Measurements from ENCODE around the gene KCNQ1OT1. TPM values are rescaled to one million over a fixed set of nuclear protein-coding genes. Genes with fewer than 3 reads are reported as not detected.

Gene KCNQ1OT1
- total RNA-seq, 1 experiment from 2014 or later: 2.7 TPM

DNA sequence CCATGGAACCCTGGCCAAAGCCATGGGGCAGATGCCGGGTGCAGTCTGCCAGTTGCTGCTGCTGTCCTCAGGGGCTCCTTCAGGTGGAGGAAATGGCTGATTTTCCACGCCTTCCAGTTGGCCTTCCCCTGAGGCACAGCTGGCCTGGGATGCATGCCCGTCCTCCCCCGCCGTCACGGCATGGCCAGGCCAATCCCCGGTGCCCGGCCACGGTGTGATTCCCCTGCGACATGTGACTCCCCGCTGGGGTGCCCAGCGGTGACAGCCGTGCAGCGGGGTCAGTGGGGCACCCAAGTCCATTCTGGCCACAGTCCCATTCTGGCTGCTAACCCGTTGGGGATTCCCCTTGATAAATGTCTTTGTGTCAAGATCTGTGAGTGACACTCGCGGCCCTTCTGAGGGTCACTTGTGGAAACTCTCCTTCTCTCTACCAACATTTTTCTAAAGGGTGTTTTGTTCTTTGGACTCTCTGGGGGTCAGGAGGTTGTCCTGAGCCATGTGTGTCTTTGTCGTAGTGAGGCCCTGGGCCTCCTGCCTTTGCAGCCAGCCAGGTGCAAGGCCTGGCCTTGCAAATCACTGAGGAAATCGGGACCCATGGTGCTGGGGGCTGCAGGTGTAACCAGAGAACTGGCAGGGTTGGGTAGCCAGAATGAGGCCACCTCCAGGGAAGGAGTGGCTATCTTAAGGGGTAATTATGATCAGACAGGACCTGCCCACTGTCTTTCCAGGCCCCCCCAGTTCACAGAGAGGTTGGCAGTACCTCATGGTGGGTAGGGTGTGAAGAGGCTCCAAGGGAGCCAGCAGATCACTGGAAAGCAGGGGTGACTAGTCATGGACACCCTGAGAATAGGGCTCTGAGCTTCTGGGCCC is 37.1 kb downstream of the KCNQ1OT1 start:
- no peak overlapping the region for H3K4me2 ChIP-seq (ENCODE audit: low read depth, low read length, poor library complexity, severe bottlenecking)
- no peak for DNase-seq
- H3K27me3 ChIP-seq (ENCODE audit: low read length): no peaks in the 10 kb centered on the region
- H3K79me2 ChIP-seq (ENCODE audit: low read length): no peaks in the 10 kb centered on the region
- H3K9ac ChIP-seq (ENCODE audit: low read length): no peak overlapping the region
- H3K36me3 ChIP-seq (ENCODE audit: insufficient read depth, low read length): no peaks in the 10 kb centered on the region; the same call in 1 of the 2 replicates
- no peak overlapping the region for H3K27ac ChIP-seq (ENCODE audit: low read length)
- H3K9me2 ChIP-seq (replicated peaks; ENCODE audit: insufficient read depth, low read length): no peaks in the 10 kb centered on the region
- no peaks in the 10 kb centered on the region for H3K4me1 ChIP-seq (ENCODE audit: low read length)
- H3K9me3 ChIP-seq (ENCODE audit: low read length): peaks cover 16% of the 10 kb centered on the region
- H2AFZ ChIP-seq (ENCODE audit: low read length): no peak overlapping the region
- H3K4me3 ChIP-seq (ENCODE audit: low read length): no peak overlapping the region
- no peaks in the 10 kb centered on the region for H4K20me1 ChIP-seq (ENCODE audit: insufficient read depth, low read depth, low read length)

DNA sequence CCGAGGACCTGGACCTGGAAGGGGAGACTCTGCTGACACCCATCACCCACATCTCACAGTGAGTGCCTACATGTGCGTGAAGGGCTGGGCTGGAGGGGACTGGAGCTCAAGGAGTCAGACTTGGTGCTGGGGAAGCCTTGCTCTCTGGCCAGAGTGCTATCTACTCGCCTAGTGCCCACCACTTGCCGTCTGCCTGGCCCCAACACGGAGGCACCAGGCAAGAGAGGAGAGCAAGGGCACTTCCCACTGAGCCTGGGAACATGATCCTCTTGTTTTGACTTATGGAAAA is 37.8 kb downstream of the KCNQ1OT1 start:
- Histone ChIP-seq H3K4me2 (ENCODE audit: low read depth, low read length, poor library complexity, severe bottlenecking) (no peak overlapping the region), H3K27ac (ENCODE audit: low read length) (no peak overlapping the region), H2AFZ (ENCODE audit: low read length) (no peak overlapping the region), H3K79me2 (ENCODE audit: low read length) (no peaks in the 10 kb centered on the region), H3K4me1 (ENCODE audit: low read length) (no peaks in the 10 kb centered on the region), H3K4me3 (ENCODE audit: low read length) (no peak overlapping the region), H4K20me1 (ENCODE audit: insufficient read depth, low read depth, low read length) (no peaks in the 10 kb centered on the region), H3K9me2 (replicated peaks; ENCODE audit: insufficient read depth, low read length) (no peaks in the 10 kb centered on the region), H3K9me3 (ENCODE audit: low read length) (peaks cover 16% of the 10 kb centered on the region), H3K36me3 (ENCODE audit: insufficient read depth, low read length) (no peaks in the 10 kb centered on the region; the same call in 1 of the 2 replicates), H3K9ac (ENCODE audit: low read length) (no peak overlapping the region), H3K27me3 (ENCODE audit: low read length) (no peaks in the 10 kb centered on the region)
- DNase-seq: no peak

DNA sequence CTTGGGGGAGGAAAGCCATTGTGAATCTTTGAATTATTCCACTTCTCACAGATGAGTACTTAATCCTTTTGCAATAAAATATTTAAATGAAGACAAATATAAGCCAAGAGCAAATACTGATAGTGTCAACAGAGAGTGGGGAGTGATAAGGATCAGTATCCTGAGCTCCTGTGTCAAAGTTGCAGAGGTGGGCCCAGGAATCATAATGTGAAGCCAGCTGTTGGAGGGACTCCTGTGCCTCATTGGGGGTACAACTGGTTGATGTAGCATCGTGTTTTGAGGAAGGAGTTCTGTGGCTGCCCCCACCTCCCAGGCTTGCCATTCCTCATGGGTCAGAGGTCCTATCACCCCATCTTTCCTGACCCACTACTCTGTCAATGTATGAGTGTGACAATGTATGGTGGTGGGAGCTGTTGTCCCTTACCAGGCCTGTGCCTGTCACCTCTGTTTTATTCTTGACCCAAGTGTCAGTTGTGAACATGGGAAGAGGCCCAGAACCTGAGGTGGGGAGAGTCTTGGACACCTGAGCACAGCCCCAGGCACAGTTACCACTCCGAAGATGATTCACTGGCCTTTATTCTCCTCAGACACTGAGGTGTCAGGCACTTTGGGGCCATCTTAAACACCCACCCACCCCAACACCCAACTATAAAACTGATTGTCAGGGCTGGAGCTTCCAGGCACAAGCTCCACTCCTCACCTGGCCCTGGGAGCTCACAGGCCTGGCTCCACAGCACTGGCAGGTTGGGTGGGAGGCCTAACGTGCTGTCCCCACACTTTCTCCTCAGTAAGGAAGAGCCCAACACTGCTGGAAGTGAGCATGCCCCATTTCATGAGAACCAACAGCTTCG is 38.4 kb downstream of the KCNQ1OT1 start:
- Histone ChIP-seq H2AFZ (ENCODE audit: low read length) (no peak overlapping the region), H3K4me3 (ENCODE audit: low read length) (no peak overlapping the region), H3K4me2 (ENCODE audit: low read depth, low read length, poor library complexity, severe bottlenecking) (no peak overlapping the region), H4K20me1 (ENCODE audit: insufficient read depth, low read depth, low read length) (no peaks in the 10 kb centered on the region), H3K9me3 (ENCODE audit: low read length) (peaks cover 16% of the 10 kb centered on the region), H3K9me2 (replicated peaks; ENCODE audit: insufficient read depth, low read length) (no peaks in the 10 kb centered on the region), H3K27ac (ENCODE audit: low read length) (no peak overlapping the region), H3K27me3 (ENCODE audit: low read length) (no peaks in the 10 kb centered on the region), H3K36me3 (ENCODE audit: insufficient read depth, low read length) (no peaks in the 10 kb centered on the region; the same call in 1 of the 2 replicates), H3K4me1 (ENCODE audit: low read length) (no peaks in the 10 kb centered on the region), H3K79me2 (ENCODE audit: low read length) (no peaks in the 10 kb centered on the region), H3K9ac (ENCODE audit: low read length) (no peak overlapping the region)
- no peak for DNase-seq

DNA sequence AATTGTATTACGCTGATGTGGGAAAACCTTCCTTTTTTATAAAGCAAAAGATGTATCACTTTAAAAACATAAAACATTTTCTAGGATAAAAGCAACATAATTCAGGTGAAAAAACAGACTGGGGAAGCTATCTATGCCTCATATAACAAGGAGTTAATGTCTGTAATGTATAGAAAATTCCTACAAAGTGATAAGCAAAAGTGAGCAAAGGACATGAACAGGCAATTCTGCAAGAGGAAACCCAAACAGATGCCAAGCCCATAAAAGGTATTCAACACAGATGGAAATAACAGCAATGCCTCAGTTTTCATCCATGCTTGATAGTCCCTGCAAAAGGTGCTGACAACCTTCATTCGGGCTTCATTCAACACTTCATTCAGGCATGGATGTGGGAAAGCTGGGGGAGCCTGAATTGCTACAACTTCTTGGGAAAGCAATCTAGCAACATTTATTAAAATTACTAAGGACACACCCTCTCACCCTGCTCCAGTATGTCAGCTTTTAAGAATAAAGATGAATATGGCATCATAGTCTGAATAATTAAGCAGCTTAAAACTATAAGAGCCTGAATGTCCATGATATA is 39.3 kb downstream of the KCNQ1OT1 start:
- H3K27ac ChIP-seq (ENCODE audit: low read length): no peak overlapping the region
- no peaks in the 10 kb centered on the region; the same call in 1 of the 2 replicates for H3K36me3 ChIP-seq (ENCODE audit: insufficient read depth, low read length)
- H2AFZ ChIP-seq (ENCODE audit: low read length): no peak overlapping the region
- H3K27me3 ChIP-seq (ENCODE audit: low read length): no peaks in the 10 kb centered on the region
- no peaks in the 10 kb centered on the region for H3K4me1 ChIP-seq (ENCODE audit: low read length)
- H3K9me3 ChIP-seq (ENCODE audit: low read length): peaks cover 16% of the 10 kb centered on the region
- no peak overlapping the region for H3K9ac ChIP-seq (ENCODE audit: low read length)
- no peaks in the 10 kb centered on the region for H3K79me2 ChIP-seq (ENCODE audit: low read length)
- DNase-seq: no peak
- no peak overlapping the region for H3K4me2 ChIP-seq (ENCODE audit: low read depth, low read length, poor library complexity, severe bottlenecking)
- H3K4me3 ChIP-seq (ENCODE audit: low read length): no peak overlapping the region
- no peaks in the 10 kb centered on the region for H4K20me1 ChIP-seq (ENCODE audit: insufficient read depth, low read depth, low read length)
- no peaks in the 10 kb centered on the region for H3K9me2 ChIP-seq (replicated peaks; ENCODE audit: insufficient read depth, low read length)

DNA sequence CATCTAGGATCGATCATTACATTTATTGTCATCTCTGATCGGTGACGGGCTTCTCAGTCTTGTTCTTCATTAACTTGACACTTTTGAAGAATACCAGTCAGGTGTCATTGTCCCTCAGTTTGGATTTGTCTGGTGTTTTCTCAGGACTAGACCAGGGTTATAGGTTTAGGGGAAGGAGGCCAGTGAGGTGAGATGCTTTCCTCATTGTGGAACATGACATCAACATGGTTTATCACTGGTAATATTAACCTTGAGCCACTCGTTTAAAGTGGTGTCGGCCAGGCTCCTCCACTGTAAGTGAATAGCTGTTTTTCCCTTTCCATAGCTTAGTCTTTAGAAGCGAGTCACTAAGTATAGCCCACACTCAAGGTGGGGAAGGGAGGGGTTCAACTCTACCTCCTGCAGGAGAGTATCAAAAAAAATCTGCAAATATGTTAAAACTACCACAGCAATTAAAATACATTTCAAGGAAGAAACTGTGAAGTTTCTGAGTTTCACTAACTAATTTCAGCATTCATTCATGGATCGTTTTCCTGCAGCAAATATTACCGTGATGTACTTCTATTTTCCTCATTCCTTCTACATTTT is 42.0 kb downstream of the KCNQ1OT1 start:
- H3K27me3 ChIP-seq (ENCODE audit: low read length): no peaks in the 10 kb centered on the region
- H3K4me2 ChIP-seq (ENCODE audit: low read depth, low read length, poor library complexity, severe bottlenecking): no peak overlapping the region
- no peaks in the 10 kb centered on the region; the same call in 1 of the 2 replicates for H3K36me3 ChIP-seq (ENCODE audit: insufficient read depth, low read length)
- no peak overlapping the region for H2AFZ ChIP-seq (ENCODE audit: low read length)
- no peak overlapping the region for H3K27ac ChIP-seq (ENCODE audit: low read length)
- no peaks in the 10 kb centered on the region for H3K9me2 ChIP-seq (replicated peaks; ENCODE audit: insufficient read depth, low read length)
- no peaks in the 10 kb centered on the region for H3K79me2 ChIP-seq (ENCODE audit: low read length)
- H4K20me1 ChIP-seq (ENCODE audit: insufficient read depth, low read depth, low read length): no peaks in the 10 kb centered on the region
- DNase-seq: no peak
- peaks cover 19% of the 10 kb centered on the region for H3K9me3 ChIP-seq (ENCODE audit: low read length)
- H3K4me3 ChIP-seq (ENCODE audit: low read length): no peak overlapping the region
- no peak overlapping the region for H3K9ac ChIP-seq (ENCODE audit: low read length)
- no peaks in the 10 kb centered on the region for H3K4me1 ChIP-seq (ENCODE audit: low read length)

DNA sequence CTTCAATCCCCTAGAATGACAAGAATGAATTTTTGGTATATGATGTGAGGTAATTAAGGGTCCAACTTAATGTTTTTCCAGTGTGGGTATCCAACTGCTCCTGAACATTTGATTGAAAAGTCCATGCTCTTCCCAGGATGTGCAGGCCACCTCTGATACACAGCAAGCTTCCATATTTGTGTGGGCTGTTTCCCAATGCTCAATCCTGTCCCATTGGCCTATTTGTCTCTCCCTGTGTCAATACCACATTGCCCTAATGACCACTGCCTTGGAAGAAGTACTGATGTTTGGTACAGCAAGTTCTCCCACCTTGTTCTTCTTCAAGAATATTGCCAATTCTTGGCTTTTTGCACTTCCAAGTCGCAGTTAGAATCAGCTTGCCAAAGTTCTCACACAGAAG is 42.9 kb downstream of the KCNQ1OT1 start:
- Histone ChIP-seq H3K9ac (ENCODE audit: low read length) (no peak overlapping the region), H2AFZ (ENCODE audit: low read length) (no peak overlapping the region), H3K4me2 (ENCODE audit: low read depth, low read length, poor library complexity, severe bottlenecking) (no peak overlapping the region), H4K20me1 (ENCODE audit: insufficient read depth, low read depth, low read length) (no peaks in the 10 kb centered on the region), H3K9me3 (ENCODE audit: low read length) (peaks cover 19% of the 10 kb centered on the region), H3K27me3 (ENCODE audit: low read length) (no peaks in the 10 kb centered on the region), H3K4me1 (ENCODE audit: low read length) (no peaks in the 10 kb centered on the region), H3K9me2 (replicated peaks; ENCODE audit: insufficient read depth, low read length) (no peaks in the 10 kb centered on the region), H3K4me3 (ENCODE audit: low read length) (no peak overlapping the region), H3K36me3 (ENCODE audit: insufficient read depth, low read length) (no peaks in the 10 kb centered on the region; the same call in 1 of the 2 replicates), H3K27ac (ENCODE audit: low read length) (no peak overlapping the region), H3K79me2 (ENCODE audit: low read length) (no peaks in the 10 kb centered on the region)
- no peak for DNase-seq

DNA sequence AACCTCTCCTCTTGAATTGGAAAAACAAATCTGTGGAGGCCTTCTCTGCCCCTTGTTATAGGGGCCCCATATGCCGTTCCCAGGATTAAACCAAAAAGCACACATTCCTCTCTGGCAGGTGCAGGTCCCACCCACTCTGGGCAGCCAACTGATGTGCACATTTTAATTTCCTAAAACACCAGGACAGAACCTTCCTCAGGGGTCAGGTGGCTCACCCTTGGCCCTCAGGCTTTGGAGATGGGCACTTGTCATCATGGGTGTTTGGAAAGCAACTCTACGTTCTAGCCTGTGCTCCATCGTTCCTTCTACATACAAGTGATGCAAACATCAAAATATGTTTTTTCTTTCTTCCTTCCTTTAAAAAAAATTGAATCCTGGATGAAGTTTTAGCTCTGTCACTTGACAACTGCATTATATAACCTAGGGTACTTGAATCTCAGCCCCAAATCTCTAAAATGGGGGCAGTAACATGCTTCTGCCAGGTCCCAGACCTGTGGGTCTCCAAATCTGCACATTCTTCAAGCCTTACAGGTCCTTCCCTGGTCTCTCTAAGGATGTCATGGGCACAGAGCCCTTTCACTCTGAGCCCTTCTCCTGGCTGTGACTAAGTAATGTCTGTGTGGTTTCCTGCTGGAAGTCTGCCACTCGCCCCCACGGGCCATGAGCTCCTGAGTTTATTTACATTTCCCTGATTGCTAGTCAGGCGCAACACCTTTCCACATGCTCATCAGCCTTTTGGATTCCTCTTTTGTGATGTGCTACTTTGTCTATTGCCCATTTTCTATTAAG is 43.8 kb downstream of the KCNQ1OT1 start:
- Histone ChIP-seq H3K27me3 (ENCODE audit: low read length) (no peaks in the 10 kb centered on the region), H3K79me2 (ENCODE audit: low read length) (no peaks in the 10 kb centered on the region), H3K4me1 (ENCODE audit: low read length) (no peaks in the 10 kb centered on the region), H3K4me2 (ENCODE audit: low read depth, low read length, poor library complexity, severe bottlenecking) (no peak overlapping the region), H3K4me3 (ENCODE audit: low read length) (no peak overlapping the region), H4K20me1 (ENCODE audit: insufficient read depth, low read depth, low read length) (no peaks in the 10 kb centered on the region), H2AFZ (ENCODE audit: low read length) (no peak overlapping the region), H3K36me3 (ENCODE audit: insufficient read depth, low read length) (no peaks in the 10 kb centered on the region; the same call in 1 of the 2 replicates), H3K9me3 (ENCODE audit: low read length) (peaks cover 20% of the 10 kb centered on the region), H3K9ac (ENCODE audit: low read length) (no peak overlapping the region), H3K9me2 (replicated peaks; ENCODE audit: insufficient read depth, low read length) (no peaks in the 10 kb centered on the region), H3K27ac (ENCODE audit: low read length) (no peak overlapping the region)
- no peak for DNase-seq

Measured in Karpas-422 (cell line).